ENCODE data around the gene C1QA.

- TF ChIP-seq CTCF (IDR thresholded peaks at IDR 0.05) (no peak), POLR2A (IDR thresholded peaks at IDR 0.05) (no peak)
Observed at GRCh38 chr1:22643928-22644327, 7.5 kb downstream of the C1QA start.
